ENCODE results near the gene IMPDH2.
"Not testable (repeated sequence)": the region's sequence is repeated elsewhere in the genome, so short reads cannot be mapped to it uniquely, and the experiment has no call there.

Gene IMPDH2

DNA sequence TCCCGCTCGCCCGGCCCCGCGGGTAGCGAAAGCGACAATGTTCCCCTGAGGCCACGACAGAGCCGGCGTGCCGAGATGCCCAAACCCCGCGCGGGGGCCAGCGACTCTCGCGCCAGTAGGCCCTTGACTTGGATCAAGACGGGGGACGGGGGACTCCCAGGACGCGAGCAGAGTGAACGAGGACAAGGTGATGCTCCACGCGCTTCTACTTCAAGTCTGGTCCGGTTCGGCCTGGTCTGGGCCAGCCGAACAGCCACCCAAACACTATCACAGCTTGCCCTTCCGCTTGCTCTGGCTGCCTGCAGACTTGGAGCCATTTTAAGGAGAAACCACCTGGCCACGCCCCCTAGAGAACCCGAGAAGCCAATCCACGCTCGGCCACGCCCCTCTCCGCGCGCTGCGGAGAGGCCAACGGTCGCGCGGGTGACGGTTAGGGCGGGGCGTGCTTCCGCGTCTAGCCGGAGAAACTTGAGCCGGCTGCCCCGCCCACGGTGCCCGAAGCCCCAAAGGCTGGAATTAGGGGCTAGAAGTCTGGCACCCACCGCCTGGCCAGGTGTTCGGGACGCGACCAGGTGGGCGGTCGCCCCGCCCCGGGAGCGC lies 7.9 kb downstream of the IMPDH2 start:
- DNase-seq: peak; percentile 99

- peak; percentile 67 for DNase-seq
These were observed 8.6 kb downstream of the IMPDH2 start for GRCh38 chr3:49020330-49021212.

DNA sequence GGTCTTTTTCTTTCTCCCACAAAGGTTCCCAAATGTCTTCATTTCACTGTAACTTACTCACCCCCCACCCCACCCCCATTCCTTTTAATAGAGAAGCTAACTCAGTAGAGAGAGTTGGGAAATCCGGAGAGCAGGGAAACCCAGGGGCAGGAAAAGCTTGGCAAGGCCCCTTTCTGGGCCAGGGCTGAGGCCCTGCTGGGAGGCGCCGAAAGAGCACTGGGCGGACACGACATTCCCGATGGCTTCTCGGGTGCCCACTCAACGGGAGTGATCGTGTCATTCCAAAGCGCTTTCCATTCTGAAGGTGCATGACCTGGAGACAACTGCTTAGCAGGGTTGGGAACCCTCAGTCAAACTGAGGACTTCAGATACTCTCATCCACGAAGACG lies 9.3 kb downstream of the IMPDH2 start:
- DNase-seq: peak; percentile 37

- DNase-seq: no peak
These were observed 10.5 kb downstream of the IMPDH2 start for GRCh38 chr3:49018707-49019006.

DNA sequence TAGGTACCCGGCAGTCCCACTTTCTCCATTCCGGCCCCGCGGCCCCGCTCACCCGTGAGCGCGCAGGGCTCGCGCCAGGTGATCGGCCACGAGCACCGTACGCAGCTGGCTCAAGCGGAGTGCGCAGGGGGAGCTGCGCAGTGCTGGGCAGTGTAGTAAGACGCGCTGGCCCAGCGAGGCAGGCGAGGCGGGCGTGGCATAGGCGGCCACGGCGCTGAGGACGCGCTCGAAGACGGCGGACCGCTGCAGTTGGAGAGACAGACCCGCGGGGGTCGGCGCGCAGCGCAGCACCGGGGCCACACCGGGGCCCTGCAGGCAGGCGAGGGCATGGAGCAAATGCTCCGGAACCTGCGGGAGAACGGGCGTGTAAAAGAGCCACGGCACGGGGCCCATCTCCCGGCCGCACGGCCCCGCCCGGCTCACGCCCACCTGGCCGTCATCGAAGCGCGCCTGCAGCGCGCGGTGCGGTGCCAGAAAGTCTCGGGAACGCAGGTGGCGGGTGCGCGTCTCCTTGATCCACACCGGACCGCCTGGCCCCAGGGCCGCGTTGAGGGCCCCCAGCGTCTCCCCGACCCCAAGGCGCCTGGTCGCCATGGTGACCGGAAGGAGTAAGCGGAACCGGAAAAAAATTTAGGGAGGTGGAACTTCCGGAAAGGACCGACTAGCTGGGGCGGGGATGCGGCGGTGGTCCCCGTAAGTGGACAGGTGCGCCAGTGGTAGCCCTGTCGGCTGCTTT lies 11.1 kb downstream of the IMPDH2 start, which contains the start of gene DALRD3:
Gene DALRD3, minus strand, starts transcription at position 610 of the 736 bp plus-strand sequence. Its CDS starts 16 bp downstream, at position 594.
- DNase-seq: peak; percentile 94

- peak; percentile 72 for DNase-seq
These were observed 11.8 kb downstream of the IMPDH2 start for GRCh38 chr3:49017229-49017970.

- DNase-seq: no peak
These were observed 12.6 kb downstream of the IMPDH2 start for GRCh38 chr3:49016414-49017228.

GRCh38 chr3:49015765-49016164 lies 13.4 kb downstream of the IMPDH2 start:
- DNase-seq: no peak

DNA sequence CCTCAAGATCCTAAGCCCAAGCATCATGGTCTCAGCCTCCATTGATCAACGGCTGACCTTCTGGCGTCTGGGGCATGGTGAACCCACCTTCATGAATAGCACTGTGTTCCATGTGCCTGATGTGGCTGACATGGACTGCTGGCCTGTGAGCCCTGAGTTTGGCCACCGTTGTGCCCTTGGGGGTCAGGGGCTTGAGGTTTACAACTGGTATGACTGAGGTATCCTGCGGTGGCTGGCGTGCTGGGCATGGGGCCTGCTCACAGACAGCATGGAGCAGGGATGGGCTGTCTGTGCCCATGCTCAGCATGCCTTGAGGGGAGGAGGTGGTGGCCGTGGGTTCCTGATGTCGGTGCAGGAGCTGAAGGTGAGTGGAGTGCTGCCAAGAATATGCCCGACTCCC lies 14.1 kb downstream of the IMPDH2 start:
- no peak for DNase-seq

DNA sequence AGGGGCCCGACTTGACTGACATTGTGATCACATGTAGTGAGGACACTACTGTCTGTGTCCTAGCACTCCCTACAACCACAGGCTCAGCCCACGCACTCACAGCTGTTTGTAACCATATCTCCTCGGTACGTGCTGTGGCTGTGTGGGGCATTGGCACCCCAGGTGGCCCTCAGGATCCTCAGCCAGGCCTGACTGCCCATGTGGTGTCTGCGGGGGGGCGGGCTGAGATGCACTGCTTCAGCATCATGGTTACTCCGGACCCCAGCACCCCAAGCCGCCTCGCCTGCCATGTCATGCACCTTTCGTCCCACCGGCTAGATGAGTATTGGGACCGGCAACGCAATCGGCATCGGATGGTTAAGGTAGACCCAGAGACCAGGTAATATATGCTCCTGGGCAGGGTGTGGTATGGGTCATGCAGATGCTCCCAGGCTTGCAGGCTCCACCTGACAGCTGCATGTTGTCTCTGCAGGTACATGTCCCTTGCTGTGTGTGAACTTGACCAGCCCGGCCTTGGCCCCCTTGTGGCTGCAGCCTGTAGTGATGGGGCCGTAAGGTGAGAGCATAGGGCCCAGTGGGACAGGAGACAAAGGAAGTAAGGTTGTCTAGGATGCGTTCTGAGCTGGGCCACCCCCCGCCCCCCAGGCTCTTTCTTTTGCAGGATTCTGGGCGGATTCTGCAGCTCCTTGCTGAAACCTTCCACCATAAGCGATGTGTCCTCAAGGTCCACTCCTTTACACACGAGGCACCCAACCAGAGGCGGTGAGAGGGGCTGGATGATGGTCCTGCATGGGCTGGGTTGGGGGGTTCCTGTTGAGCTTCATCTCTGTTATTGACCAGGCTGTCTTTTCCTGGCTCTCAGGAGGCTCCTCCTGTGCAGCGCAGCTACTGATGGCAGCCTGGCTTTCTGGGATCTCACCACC lies 15.2 kb downstream of the IMPDH2 start:
- DNase-seq: peak; percentile 36

GRCh38 chr3:49013113-49013737 lies 16.0 kb downstream of the IMPDH2 start:
- no peak for DNase-seq

DNA sequence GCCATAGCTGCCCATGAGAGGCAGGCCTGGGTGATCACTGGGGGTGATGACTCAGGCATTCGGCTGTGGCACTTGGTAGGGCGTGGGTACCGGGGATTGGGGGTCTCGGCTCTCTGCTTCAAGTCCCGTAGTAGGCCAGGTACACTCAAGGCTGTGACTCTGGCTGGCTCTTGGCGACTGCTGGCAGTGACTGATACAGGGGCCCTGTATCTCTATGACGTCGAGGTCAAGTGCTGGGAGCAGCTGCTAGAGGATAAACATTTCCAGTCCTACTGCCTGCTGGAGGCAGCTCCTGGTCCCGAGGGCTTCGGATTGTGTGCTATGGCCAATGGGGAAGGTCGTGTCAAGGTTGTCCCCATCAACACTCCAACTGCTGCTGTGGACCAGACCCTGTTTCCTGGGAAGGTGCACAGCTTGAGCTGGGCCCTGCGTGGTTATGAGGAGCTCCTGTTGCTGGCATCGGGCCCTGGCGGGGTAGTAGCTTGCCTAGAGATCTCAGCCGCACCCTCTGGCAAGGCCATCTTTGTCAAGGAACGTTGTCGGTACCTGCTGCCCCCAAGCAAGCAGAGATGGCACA lies 16.7 kb downstream of the IMPDH2 start:
- no peak for DNase-seq

GRCh38 chr3:49009396-49009795 lies 19.8 kb downstream of the IMPDH2 start:
- no peak for DNase-seq

DNA sequence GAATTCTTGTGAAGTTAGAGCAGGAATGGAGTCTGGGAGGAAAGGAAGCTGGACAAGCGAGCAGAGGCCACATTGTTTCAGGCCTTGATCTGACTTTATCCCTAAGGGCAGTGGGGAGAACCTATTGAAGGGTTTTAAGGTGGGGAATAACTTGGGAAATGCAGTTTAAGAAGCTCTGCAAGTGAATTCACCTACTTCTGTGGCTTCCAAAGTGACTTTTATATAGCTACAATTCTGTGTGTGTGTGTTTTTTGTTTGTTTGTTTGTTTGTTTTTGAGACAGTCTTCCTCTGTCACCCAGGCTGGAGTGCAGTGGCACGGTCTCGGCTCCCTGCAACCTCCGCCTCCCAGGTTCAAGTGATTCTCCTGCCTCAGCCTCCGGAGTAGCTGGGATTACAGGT lies 20.6 kb downstream of the IMPDH2 start:
- DNase-seq: not testable (repeated sequence)

- peak; percentile 92 for DNase-seq
These were observed 21.2 kb downstream of the IMPDH2 start for GRCh38 chr3:49007771-49008528.

DNA sequence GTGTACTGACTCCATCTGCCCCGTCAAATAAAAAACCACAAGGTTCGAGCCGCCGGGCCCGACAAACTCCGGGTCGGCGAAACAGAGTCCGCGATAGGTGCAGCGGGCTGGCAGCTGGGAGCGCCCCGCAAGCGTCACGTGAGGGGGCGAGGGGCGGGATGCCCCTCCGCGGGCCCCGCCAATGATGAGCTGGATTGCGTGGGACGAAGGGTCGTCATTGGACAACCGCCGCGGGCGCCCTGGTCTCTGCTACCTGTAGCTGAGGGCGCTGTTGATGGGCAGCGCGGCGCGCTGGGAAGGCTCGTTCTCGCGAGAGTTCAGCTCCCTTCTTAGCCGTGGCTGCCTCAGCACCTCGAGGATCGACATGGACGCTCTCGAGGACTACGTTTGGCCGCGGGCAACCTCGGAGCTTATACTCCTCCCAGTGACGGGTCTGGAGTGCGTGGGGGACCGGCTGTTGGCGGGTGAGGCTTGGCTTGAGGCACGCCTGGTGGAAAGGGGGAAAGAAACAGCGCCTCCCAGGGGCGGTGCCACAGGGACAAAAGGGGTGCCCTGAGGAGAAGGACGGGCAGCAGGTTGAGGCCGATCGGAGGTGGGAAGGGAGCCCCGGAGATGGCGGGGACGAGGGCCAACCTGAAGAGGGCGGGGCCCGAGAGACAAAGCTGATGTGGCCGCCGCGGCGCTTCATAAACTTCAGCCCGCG lies 22.0 kb downstream of the IMPDH2 start, which contains the start of gene WDR6:
Gene WDR6, plus strand, starts transcription at position 324 of the 703 bp plus-strand sequence. Its CDS starts 41 bp downstream, at position 365.
- peak; percentile 96 for DNase-seq

- peak; percentile 38 for DNase-seq
These were observed 22.7 kb downstream of the IMPDH2 start for GRCh38 chr3:49006408-49007067.

DNA sequence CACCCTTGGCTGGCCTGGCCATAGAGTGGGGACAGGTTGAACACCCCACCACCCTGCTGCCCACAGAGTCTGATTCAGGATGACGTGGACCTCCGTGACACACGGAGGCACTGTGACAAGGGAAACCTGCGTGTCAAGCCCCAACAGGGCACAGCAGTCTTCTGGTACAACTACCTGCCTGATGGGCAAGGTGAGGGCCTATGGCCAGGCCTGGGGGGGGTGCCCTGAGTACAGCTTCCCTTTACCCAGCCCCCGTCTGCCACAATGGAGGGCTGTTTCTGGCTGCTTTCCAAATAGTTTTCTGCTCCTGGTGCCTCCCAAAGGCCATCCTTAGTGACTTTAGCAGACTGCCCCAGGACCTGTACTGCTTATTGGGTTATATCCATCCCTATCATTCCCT lies 23.2 kb downstream of the IMPDH2 start:
- DNase-seq: no peak

All from NCI-H69 (cell line).